HG02885 (cell line): Measurements from ENCODE around the gene SYT1.

ENCODE experiments used
- ATAC-seq: cut with Tn5 transposase; IDR thresholded peaks from one replicate; pipeline ENCODE4 v1.9.1; 2021; ENCODE audit warnings: mild to moderate bottlenecking; ENCODE audit not compliant: unreplicated experiment, poor library complexity

The SYT1 gene

GRCh38 chr12:79266343-79267144 lies 402.0 kb downstream of the SYT1 start:
- no peak for ATAC-seq

- ATAC-seq, result no peak
Observed at GRCh38 chr12:79267580-79267979, 403.0 kb downstream of the SYT1 start.

GRCh38 chr12:79274501-79275064 lies 410.0 kb downstream of the SYT1 start:
- ATAC-seq, result no peak

DNA sequence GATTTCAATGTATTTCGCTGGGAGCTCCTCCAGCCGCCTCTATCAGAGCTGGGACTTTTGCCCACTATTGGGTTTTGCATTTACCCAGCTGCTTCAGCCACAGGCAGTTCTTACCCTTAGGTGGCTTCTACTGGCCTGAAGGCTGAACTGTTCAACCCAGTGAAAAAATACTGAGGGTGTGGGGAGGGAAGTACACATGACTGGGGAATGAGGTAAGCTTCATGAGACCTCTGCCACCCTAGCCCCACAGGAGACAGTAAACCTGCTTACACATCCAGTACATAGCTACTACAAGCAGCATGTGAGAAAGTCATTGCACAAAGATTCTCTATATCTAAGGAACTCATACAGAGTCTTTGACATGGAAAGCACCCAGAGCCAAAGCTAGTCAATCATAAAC lies 411.1 kb downstream of the SYT1 start:
- ATAC-seq, result no peak

DNA sequence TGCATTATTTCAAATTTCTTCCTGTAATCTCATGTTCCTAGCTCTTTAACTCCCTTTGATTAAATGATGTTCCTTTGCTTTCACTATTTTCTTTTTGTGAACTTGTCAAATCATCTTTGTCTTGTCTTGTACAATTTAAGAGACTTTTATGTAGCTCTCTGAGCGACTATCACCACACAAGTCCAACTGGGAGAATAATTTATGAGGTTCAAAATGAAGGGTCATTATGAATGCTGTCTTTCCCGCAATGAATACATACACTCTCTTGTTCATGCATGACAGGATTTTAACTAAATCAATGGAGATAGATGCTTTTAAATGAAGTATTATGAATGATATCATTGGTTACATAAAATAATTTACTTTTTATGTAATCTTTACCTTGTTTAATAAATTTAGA lies 418.8 kb downstream of the SYT1 start:
- ATAC-seq, result no peak

DNA sequence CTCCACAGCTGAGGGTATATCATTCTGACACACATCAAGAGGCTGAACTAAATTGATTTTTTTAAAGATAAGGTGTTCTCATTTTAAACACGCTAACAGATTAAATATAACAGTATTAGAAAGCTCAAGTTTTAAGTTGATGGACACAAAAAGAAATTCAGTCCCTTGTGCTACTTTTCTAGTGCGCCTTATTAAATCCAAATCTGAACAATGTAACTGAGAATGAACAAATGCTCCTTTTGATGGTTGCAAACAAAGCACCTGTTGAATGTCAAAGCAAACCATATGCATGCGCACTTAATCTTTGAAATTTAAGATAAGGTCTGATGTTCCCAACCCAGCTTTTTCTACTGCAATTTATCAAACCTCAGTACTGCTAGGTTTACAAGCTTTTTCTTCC lies 424.3 kb downstream of the SYT1 start:
- no peak for ATAC-seq

DNA sequence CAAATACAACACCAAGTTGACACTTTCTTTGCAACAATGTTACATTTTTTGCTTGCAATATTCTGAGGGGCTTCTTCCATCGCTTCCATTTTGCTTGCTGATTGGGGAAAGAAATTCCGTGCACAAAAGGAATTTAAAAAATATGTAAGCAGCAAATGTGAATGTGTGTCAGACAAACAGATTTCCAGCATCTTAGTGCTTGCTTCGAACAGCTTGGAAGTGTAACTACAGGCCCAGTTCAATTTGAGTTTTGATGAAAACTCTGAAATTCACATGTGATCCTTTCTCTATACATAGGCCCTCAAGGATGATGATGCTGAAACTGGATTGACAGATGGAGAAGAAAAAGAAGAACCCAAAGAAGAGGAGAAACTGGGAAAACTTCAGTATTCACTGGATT lies 427.1 kb downstream of the SYT1 start:
- ATAC-seq, result no peak

- ATAC-seq, result no peak
Observed at GRCh38 chr12:79294590-79294989, 430.0 kb downstream of the SYT1 start.

DNA sequence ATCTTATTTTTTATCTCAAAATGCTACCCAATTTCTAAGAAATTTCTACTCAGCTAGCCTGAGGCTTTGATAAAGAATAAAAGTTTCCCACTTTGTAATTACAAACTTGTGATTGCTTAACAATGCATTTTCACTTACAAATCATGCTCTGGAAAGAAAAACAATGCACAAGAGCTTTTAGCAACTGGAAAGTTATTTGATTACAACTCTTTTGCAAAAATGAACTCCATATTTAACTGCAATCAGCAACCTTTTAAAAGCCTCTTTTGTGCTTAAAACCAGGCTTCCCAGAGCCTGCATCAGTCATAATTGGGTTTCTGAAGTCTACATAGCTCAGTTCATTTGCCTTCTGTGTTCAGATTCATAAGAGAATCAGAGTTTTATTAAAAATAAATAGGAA lies 431.0 kb downstream of the SYT1 start:
- ATAC-seq, result no peak

- no peak for ATAC-seq
Observed at GRCh38 chr12:79296133-79296532, 431.6 kb downstream of the SYT1 start.

- no peak for ATAC-seq
Observed at GRCh38 chr12:79296871-79297270, 432.3 kb downstream of the SYT1 start.

GRCh38 chr12:79298506-79298905 lies 433.9 kb downstream of the SYT1 start:
- ATAC-seq, result no peak

- no peak for ATAC-seq
Observed at GRCh38 chr12:79299447-79300198, 435.0 kb downstream of the SYT1 start.

GRCh38 chr12:79300199-79300568 lies 435.6 kb downstream of the SYT1 start:
- ATAC-seq, result no peak

DNA sequence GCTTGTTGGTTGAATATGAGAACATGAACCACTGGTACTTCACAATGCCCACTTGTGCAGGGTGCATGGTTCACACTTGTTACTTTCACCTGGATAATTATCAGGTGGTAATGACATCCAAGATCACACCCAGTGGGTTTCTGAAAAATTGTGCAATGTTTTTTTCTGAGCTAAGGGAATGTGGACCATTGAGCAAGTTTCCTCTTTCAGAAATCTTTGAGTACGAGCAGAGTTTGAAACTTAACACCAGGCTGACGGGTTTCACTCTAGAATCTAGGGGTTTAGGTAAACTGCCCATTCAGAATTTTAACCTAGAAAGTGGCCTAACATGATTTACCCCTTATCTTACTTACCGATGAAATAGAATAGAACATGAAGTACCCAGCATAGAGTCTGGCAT lies 436.6 kb downstream of the SYT1 start:
- no peak for ATAC-seq

GRCh38 chr12:79302162-79302814 lies 437.7 kb downstream of the SYT1 start:
- ATAC-seq, result no peak

GRCh38 chr12:79307340-79307739 lies 442.8 kb downstream of the SYT1 start:
- ATAC-seq, result no peak

DNA sequence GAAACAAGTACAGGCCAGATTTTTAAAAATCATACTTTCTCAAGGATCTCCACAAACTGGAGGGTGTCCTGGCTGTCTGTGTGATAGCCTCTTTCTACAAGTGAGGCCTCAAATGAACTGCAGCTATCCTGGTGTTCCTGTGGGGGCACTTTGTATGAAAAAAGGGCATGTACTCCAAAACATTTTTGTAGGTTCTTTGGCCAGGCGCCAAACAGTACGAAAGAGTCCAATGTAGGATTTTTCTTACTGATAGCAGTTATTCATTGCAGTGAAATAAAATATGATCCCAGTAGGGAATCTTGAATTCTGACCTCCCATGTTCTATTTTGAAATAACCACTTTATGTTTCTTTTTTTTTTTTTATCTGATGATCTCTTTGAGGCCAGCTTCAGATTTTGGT lies 444.5 kb downstream of the SYT1 start:
- no peak for ATAC-seq

DNA sequence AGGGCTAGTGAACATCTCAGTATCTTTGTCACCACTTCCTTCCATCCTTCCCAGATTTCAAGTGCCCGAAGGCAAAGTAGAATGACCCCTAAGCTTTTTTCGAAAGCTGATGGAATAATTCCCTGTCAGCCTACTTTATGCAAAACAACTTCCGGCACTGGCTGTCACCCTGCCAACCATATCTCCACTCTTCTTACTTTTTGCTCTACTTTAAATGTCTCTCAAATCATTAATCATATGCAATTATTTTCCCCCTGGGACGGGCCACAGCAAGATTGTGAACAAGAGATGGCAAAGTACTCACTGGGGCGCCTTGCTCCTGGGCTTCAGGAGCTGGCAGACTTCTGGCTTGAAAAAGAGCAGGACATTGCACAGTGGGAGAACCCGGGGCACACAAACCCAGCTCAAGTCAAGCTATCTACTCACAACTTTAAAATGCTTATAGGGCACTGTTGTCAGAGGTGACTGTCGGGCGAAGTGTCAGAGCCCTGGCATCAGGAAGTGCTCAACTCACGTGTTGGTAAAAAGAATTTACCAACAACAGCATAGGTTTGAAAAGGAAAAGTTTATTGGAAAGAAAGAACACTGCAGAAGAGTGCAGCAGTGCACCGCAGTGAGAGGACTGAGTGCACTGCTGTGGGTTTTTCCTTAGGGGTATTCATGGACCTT lies 452.7 kb downstream of the SYT1 start:
- ATAC-seq, result no peak

- no peak for ATAC-seq
Observed at GRCh38 chr12:79322905-79323304, 458.3 kb downstream of the SYT1 start.

GRCh38 chr12:79324571-79324970 lies 460.0 kb downstream of the SYT1 start:
- no peak for ATAC-seq
